HG02970 (cell line): ENCODE data around the gene MAP3K20.
"Not testable (repeated sequence)": the region's sequence is repeated elsewhere in the genome, so short reads cannot be mapped to it uniquely, and the experiment has no call there.

ENCODE experiments used
- ATAC-seq: cut with Tn5 transposase; IDR thresholded peaks from one replicate; pipeline ENCODE4 v1.9.1; 2021; ENCODE audit warnings: mild to moderate bottlenecking, moderate library complexity, moderate number of reproducible peaks; ENCODE audit not compliant: unreplicated experiment, low FRiP score

Gene MAP3K20

GRCh38 chr2:173150963-173151362, 75.3 kb downstream of the MAP3K20 start:
- ATAC-seq: no peak

GRCh38 chr2:173151671-173152401, 76.2 kb downstream of the MAP3K20 start:
- no peak for ATAC-seq

- no peak for ATAC-seq
Measured at GRCh38 chr2:173153301-173153885, 77.7 kb downstream of the MAP3K20 start.

GRCh38 chr2:173157676-173158293, 82.1 kb downstream of the MAP3K20 start:
- ATAC-seq: no peak

GRCh38 chr2:173159791-173160463, 84.3 kb downstream of the MAP3K20 start:
- no peak for ATAC-seq

- no peak for ATAC-seq
Measured at GRCh38 chr2:173160618-173161017, 85.0 kb downstream of the MAP3K20 start.

- no peak for ATAC-seq
Measured at GRCh38 chr2:173161040-173161439, 85.4 kb downstream of the MAP3K20 start.

- ATAC-seq: no peak
Measured at GRCh38 chr2:173161507-173161906, 85.9 kb downstream of the MAP3K20 start.

GRCh38 chr2:173163357-173163756, 87.7 kb downstream of the MAP3K20 start:
- ATAC-seq: not testable (repeated sequence)

GRCh38 chr2:173164396-173164795, 88.8 kb downstream of the MAP3K20 start:
- no peak for ATAC-seq

GRCh38 chr2:173165443-173166238, 90.0 kb downstream of the MAP3K20 start:
- no peak for ATAC-seq

- no peak for ATAC-seq
Measured at GRCh38 chr2:173171321-173171720, 95.7 kb downstream of the MAP3K20 start.

GRCh38 chr2:173171924-173172643, 96.4 kb downstream of the MAP3K20 start:
- no peak for ATAC-seq

GRCh38 chr2:173174339-173174738, 98.7 kb downstream of the MAP3K20 start:
- not testable (repeated sequence) for ATAC-seq

- ATAC-seq: no peak
Measured at GRCh38 chr2:173175222-173175621, 99.6 kb downstream of the MAP3K20 start.

- ATAC-seq: no peak
Measured at GRCh38 chr2:173181982-173182381, 106.3 kb downstream of the MAP3K20 start.

GRCh38 chr2:173184031-173185004, 108.7 kb downstream of the MAP3K20 start:
- ATAC-seq: no peak

- ATAC-seq: no peak
Measured at GRCh38 chr2:173185437-173185836, 109.8 kb downstream of the MAP3K20 start.
